ENCODE data around the gene SP5. TPM values are rescaled to one million over a fixed set of nuclear protein-coding genes. Genes with fewer than 3 reads are reported as not detected.

The SP5 gene
- total and polyA plus RNA-seq, 12 donors: 0.16 to 9.2 (median 2.8) TPM

GRCh38 chr2:170739507-170740046 is 24.4 kb downstream of the SP5 start:
- Histone ChIP-seq H3K36me3 (replicated peaks in 1 of 2) (no peaks in the 10 kb centered on the region), H3K4me3 (no peak overlapping the region), H3K27me3 (no peaks in the 10 kb centered on the region), H3K27ac (no peak overlapping the region), H3K4me1 (replicated peaks in 1 of 2) (no peaks in the 10 kb centered on the region), H3K9me3 (replicated peaks in 1 of 3) (no peaks in the 10 kb centered on the region)
- 82 to 84% (median 84%) methylated on average over 3 of the region's 3 CpGs for WGBS, 4 donors
- TF ChIP-seq POLR2A (IDR thresholded peaks at IDR 0.05): no peak
- no peak for TF ChIP-seq CTCF (IDR thresholded peaks at IDR 0.05)
- intact Hi-C loops (cut with DNase I): no loop called here
- no peak for DNase-seq

- intact Hi-C loops (cut with DNase I): no loop called here
- Histone ChIP-seq H3K9me3 (replicated peaks in 1 of 3) (no peaks in the 10 kb centered on the region), H3K36me3 (replicated peaks in 1 of 2) (no peaks in the 10 kb centered on the region), H3K4me1 (replicated peaks in 1 of 2) (no peaks in the 10 kb centered on the region), H3K27me3 (no peaks in the 10 kb centered on the region), H3K4me3 (no peak overlapping the region), H3K27ac (no peak overlapping the region)
- no peak for TF ChIP-seq POLR2A (IDR thresholded peaks at IDR 0.05)
- TF ChIP-seq CTCF (IDR thresholded peaks at IDR 0.05): no peak
- no peak for DNase-seq
- 73 to 89% (median 78%) methylated on average over 4 of the region's 4 CpGs for WGBS, 4 donors
Observed at GRCh38 chr2:170740660-170741059, 25.5 kb downstream of the SP5 start.

GRCh38 chr2:170742000-170742399 is 26.9 kb downstream of the SP5 start:
- intact Hi-C loops (cut with DNase I): no loop called here
- WGBS, 4 donors: 66 to 90% (median 81%) methylated on average over 3 of the region's 3 CpGs
- Histone ChIP-seq H3K4me3 (no peak overlapping the region), H3K36me3 (replicated peaks in 1 of 2) (no peaks in the 10 kb centered on the region), H3K4me1 (replicated peaks in 1 of 2) (no peaks in the 10 kb centered on the region), H3K9me3 (replicated peaks in 1 of 3) (no peaks in the 10 kb centered on the region), H3K27ac (no peak overlapping the region), H3K27me3 (no peaks in the 10 kb centered on the region)
- no peak for DNase-seq
- TF ChIP-seq CTCF (IDR thresholded peaks at IDR 0.05): no peak

GRCh38 chr2:170742896-170743529 is 27.9 kb downstream of the SP5 start:
- WGBS, 4 donors: 71 to 75% (median 73%) methylated on average over 5 to 6 of the region's 6 CpGs
- Histone ChIP-seq H3K9me3 (replicated peaks in 1 of 3) (no peaks in the 10 kb centered on the region), H3K27ac (no peak overlapping the region), H3K4me1 (replicated peaks in 1 of 2) (no peaks in the 10 kb centered on the region), H3K4me3 (no peak overlapping the region), H3K36me3 (replicated peaks in 1 of 2) (no peaks in the 10 kb centered on the region), H3K27me3 (no peaks in the 10 kb centered on the region)
- no peak for DNase-seq
- TF ChIP-seq POLR2A (IDR thresholded peaks at IDR 0.05) (no peak), CTCF (IDR thresholded peaks at IDR 0.05) (no peak)
- intact Hi-C loops (cut with DNase I): no loop called here
